Kasumi-1 (cell line): ENCODE results near the gene PRLR.

Source experiments
- DNase-seq, 2 experiments: peaks; one replicate each; lab custom pipeline; 2025; lab: John Stamatoyannopoulos, UW

Gene PRLR

DNA sequence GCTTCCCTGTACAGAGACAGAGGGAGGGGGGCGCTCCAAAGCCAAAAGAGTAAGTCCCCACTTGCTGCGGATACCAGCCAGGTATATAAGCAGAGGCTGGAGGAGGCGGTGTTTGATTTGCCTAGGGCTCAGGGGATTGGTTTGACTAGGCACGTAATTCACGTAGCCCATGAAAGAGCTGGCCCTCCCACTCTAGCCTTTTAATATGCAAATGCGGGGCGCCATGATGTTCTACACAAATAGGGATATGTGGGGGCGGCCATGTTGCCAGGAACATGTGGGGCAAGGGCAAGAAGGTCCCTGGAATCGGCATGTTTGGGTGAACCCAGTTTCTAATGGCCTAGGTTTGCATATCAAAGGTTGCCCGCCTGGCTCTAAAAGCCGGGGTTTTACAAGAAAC lies 3.3 kb upstream of the PRLR start:
- no peak for DNase-seq

DNA sequence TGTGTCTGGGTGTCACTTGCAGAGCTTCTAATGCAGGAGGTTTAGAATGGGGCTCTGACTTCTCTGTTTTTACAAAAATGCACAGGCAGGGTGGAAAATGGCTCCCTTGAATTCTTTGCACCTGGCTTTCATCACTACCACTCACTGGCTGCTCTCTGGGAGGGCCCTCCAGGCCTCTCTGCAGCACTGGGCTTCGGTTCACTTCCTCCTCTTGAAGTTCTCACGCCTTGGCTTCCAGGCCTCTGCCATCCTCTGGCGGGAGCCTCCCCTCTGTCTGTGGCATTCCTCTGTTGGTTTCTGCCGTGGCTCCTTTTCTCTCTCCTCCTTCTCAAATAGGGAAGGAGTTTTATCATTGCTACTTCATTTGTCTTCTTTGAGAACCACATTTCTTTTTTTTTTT lies 2.8 kb upstream of the PRLR start:
- peak in 1 of 2 experiments; percentile 14 for DNase-seq

DNA sequence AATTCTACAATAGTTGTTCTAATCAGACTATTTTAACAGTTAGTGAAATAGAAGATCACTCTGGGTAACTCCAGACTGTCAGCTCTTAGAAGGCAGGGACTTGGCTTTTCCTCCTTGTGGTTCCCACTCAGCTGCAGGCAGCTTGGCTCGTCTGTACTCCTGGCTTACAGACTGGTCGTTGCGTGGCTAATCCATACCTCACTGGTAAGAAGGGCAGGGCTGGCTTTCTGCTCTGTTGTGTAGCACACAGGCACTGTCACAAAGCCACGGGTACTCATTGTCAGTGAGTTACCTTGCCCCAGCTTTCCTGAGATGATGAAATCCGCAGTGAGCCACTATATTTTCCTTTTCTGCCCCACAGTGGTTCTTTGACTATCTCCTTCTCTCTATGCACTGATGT lies 1.8 kb upstream of the PRLR start:
- no peak for DNase-seq

DNA sequence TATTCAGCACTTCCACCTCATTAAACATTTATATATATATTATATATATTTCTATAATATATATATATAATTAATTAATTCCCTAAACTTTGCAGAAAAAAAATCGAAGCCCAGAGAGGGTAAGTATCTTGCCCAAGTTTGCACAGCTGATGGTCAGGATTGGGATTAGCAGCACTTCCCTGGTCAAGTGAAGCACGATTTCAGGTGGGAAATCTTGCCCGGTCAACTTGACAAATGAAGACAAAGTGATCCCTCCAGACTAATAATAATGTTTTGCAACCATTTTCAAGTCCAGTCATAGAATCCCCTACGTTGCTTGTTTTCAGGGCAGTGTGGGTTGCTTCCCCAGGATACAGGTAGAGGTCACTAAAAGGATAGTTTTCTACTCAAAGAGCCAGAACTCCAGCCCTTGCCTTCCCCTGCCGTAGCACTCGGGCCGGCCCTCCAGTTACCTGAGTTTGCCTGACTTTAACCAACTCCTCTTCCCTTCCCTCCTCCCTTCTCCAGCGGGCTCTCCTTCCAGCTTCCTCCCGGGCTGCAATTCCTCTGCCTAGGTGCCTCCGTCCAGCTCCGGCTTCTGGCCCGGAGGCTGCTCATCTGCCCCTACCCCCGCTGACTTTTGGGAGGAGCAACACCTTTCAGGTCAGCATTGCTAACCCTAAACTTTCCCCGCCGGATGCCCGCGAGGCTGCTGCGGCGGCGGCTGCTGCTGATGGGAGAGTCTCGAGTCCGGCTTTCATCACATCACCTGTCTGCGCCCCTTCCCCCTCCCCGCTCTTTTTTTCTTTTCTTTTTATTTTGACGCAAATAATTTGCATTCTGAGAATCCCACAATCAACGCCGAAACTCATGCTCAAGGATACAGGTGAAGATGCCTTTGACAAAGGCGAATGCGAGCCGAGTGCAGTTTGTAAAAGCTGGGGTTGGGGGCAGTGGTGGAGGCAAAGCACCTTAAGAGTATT lies 930 bp downstream of the PRLR start:
- DNase-seq, result peak in 1 of 2 experiments; percentile 31

DNA sequence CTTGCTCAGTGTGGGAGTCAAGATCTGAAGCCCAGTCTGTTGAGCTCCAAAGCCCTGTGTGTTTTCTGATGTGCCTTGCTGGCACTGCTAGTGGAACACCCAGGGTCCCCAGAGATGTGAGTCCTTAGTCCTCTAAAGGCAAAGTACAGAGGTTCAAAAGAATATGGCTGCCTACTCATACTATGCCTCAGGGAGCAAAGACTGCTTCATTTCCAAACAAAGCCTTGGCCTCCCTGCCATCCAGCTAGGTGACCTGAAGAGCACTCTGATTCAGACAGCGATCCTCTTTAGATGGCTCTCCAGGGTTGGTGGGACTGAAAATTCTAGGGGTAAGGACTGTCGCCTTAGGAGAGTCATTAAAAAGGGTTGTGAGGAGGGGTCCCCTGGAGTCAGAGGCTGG lies 2.0 kb downstream of the PRLR start:
- no peak for DNase-seq

DNA sequence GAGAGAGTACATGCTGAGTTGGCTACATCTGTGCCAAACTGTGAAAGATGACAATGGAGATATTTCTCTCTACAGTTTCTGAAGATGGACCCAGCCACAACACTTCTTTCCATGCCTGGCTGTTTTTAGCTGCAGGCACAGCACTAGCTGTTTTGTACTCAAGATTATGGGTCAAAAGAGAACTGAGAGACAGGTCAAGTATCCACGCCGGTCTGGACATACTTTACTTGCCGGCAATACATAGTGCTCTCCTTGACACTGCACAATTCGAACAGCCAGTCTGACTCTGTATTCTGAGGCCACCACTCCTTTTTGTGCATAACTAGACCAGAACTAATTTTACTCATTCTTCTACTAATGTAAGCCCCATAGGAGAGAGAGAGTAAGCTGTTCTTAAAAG lies 2.6 kb downstream of the PRLR start:
- DNase-seq, result no peak

DNA sequence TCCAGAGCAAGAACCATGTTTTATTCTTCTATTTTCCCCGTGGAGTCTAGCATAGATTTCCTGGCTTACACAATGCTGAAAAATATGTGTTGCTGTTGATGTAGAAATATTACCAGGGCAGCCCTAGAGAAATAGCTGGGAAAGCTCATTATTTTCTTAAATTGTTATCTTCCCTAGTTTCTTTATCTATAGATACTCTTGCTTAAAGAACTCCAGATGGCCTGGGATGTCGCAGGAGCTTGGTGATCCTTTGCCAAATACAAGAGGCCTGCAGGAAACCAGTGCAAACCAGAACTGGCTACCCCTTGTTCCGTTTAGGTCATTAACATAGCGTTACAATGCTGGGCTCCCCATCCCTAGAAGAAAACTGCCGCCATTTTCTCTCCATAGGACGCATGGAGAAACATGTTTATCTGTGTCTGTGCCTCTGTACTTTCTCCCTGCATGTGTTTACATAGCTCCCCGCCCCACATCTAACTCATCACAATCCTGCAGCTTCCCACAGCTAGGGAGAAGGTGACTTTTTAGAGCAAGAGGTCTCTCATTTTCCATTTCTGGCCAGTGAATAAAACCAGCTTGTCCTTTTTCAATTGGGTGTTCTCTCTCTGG lies 6.4 kb downstream of the PRLR start:
- no peak for DNase-seq

DNA sequence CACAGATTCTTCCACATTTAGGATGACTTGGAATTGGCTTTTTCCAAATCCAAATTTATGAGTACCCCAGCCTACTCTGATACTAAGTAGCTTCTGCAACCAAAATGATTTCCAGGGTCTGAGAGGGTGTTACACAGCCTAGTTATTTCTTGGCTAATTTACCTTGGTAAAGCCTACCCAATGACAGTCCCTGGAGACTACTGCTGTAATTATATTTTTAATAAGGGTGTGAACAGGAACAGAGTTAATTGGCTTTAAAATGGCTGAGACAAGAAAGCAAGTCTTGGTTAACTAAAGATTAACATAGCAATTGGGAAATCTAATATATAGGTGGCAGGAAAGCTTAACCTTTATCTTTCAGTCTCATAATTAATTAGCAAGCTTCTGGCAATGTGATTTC lies 9.3 kb downstream of the PRLR start:
- no peak for DNase-seq

DNA sequence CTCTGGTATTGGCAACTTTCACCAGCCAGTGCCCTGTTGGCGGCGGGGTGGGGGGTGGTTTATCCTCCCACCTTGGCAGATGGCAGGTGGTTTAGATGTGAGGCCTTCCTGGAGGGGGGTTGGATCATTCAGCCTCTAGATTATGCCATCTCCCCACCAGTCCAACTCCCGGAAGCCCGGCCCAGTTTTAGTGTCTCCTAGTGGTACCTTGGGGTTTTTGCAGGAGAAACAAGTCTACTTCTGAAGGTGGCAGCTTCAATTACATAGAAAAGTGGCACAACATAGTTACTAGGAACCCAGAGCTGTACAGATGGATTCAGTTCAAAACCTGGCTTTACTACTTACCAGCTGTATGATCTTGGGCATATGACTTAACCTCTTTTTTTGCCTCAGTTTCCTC lies 11.3 kb downstream of the PRLR start:
- DNase-seq, result no peak

DNA sequence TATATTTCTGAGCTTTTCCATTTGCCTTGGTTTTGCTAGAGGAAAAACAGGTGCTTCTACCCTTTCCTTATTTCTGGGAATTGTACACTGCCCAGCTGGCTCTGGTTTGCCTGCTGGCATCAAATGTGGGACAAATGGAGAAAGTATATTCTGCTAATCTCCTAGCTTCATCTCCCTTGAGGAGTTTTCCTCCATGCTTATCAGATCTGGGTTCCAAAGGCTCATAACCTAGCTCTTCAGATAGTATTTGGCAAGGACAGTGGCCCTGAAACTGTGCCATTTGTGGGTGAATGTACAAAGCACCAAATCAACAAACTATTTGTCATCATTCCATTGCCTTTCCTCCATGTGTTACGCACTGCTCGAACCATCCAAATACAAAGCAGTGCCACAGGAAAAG lies 16.2 kb downstream of the PRLR start:
- DNase-seq, result no peak

DNA sequence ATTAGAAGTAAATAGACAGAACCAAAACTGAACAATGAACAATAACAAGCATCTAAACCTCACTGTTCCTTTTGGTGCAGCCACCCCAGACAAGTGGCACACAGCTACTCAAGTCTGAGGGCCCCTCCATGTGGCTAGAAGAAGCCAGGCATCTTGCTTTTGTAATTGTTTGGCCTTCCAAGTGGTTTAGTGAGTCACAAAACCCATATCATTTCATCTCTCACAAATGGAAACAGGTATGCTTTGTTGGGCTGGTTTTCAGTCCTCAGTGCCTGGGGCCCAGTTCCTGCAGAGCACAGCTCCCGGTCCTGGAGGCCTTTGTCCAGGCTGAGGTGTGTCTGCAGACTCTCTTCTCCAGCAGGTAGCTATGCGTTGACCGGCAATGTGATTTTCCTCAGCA lies 16.7 kb downstream of the PRLR start:
- no peak for DNase-seq

DNA sequence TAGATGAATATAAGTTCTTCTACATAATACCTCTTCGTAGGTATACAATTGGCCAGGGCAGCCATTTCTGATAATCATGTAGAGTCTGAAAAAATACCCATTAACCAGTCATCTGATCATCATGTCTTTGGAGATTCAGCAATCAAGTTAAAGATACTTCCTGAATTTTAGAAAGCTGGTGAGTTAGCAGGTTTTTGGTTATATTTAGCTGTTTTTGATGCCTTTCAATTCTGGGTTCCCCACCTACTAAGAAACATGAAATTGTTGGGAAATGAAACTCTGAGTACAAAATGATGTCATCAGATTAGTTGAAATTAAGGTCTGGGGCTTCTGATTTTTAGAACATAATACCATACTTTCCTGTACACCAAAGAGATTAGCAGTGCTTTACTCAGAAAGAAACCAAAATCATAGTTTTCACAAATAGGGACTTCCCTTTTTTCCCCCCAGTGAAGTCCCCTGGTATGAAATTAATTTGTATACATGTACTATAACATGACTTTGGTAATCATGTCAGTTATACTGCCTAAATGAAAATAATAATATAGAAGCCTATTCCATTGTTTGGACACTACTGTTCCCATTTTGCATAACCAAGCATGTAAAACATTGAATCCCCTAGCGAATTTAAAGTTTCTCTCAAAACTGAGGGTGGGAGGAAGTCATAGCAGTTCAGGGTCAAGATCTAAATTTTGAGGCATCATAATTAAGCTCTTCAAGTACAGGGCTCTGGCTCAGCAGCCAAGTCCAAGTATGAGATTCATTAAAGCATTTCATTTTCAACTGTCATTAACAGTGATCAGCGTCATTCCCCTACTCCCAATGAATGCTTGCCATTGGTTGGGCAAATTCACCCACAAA lies 17.9 kb downstream of the PRLR start:
- DNase-seq, result no peak

DNA sequence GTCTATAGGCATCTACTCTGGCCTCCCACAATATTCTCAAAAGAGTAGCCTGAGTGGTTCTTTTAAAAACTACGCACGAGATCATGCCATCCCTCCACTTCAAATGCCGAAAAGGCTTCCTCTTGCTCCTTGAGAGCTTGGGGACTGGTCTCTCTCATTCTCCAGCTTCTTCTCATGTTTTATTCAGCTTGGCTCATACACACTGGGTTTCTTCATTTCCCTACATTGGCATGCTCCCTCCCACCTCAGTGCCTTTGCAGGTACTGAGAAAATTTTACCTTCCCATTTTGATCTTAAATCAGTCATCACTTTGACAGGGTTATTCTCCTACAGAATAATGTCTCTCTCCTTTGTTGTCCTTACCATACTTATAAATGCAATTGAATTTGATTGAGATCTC lies 20.4 kb downstream of the PRLR start:
- no peak for DNase-seq

DNA sequence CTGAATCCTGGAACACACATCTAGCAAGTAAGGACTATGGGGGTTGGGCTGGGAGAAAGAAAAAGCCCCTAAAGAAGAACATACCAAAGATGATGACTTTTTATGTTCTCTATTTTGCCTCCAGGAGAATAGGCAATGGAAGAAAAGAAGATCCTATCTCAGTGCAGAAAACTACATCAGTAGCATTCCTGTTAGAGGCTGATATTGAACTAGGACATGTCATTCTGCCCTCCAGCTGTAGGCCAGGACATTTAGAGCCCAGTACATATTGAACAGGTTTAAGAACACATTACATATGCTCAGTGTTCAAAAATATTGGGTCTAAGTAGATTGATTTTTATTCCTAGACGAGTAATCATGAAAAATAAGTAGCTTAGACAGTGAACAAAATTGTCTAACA lies 24.7 kb downstream of the PRLR start:
- no peak for DNase-seq

DNA sequence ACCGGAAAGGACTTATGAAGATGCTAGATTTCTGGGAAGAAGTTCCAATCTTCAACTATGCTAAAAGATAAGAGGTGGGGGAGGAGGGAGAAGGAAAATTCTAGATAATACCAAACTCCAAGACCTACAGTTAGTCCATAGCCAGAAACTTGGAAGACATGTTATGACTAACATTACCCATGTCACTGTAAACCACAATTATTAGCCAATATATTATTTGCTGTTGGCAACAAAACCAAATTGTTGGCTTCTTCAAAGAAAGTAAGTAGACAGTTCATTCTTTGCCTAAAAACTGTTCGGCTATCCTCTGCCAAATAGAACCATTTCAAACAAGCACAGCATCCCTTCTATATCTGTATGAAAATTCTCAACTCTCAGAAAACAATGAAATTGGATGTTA lies 25.1 kb downstream of the PRLR start:
- DNase-seq, result no peak

DNA sequence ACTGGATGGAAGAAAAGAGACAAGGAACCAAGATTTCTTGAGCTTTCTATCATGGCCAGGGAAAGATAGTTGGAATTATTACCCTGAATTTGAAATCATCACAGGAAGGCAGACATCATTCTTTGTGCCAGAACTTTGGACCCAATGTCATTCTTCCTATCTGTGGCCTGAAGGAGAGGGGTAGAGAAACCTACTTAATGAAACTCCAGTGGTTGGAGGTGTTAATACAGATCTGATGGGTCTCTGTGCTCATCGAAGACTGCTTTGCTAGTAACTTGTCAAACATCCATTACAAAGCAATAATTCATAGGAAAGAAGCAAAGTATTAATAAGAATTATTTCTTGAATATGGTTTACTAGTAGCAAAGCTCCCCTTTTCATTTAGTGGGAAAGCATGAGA lies 26.9 kb downstream of the PRLR start:
- no peak for DNase-seq

DNA sequence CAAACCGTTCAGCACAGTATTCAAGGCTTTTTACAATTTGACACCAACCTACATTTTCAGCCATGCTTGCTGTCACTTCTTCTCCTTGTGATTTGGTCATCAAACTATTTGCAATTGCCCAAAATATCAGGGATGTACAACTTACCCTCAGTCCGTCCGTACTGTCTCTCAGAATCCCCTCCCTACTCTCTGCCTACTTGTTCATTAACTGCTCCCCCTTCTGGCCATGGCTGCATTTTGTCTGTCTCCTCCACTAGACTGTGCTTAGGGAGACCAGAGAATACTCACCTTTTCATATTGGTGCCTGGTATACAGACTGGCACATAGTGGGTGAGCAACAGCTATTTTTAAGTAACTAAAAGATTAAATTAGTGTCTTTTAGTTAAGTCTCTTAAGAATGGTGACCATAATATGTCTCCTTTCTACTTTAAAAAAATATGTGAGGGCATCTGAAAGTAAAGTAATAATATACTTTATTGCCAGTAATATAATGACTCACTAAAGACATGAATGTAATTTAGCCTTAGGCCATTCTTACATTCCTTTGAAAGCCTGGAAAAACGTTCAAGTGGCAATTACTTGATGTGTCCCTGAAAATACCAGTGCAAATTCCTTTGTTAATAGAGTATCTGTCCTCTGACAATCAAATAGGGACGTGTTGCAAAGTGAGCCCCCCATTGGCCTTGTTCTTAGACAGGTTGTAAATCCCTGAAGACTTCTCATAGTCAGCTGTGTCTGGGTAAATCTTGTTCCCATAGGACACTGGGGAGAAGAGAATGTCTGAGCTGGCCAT lies 27.8 kb downstream of the PRLR start:
- peak; percentile 57 to 84 for DNase-seq

DNA sequence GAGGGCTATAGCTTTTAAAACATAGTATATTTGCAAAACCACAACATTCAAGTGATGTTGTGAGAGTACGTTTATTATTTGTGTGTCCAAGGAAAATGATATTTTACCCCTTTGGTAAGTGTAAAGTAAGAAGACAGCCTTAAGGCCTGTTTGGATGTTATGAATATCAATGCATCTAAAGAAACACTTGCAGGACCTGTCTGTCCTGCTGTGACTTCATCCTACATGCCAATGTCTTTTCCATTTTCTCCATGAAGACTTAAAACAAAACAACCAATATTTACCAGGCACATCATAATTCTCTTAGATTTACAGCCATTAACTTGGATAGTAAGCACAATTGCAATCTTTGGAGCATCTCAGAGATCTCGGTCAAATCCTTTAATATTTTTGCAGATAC lies 29.0 kb downstream of the PRLR start:
- no peak for DNase-seq

DNA sequence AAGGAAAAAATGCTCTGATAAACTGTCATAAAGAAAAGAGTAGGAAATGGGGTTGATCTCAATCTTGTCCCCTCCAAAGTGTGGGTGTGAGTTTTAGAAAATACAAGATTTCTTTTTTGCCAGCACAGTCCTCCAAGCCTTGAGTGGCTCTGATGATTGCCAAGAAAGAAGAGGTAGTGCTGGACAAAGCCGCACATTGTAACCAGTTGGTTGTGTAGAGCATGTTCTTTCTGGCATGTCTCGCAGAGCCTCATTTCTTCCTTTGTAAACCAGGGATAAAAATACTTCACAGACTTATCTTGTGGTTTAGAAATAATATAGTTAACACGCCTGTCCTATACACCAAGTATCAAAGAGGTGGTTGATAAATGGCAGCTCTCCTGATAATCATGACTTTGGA lies 30.4 kb downstream of the PRLR start:
- no peak for DNase-seq

DNA sequence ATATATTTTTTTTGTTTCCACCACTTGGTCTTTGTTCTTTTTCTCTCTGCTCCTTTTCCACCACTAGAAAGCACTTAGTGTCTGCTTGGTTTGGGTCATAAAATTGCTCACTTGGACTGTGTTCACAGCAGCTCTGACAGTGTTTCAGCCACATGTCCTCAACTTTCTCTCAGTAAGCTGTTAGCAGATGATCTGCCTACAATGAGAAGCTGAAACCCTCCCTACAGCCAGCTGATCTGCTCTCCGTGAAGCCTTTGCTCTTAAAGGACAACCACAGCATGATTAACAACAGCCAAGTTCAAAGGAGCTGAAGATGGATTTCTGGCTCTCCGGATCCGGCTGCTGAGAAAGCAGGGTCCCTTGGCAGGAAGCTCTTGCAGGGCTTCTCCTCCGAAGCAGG lies 31.6 kb downstream of the PRLR start:
- DNase-seq, result no peak

DNA sequence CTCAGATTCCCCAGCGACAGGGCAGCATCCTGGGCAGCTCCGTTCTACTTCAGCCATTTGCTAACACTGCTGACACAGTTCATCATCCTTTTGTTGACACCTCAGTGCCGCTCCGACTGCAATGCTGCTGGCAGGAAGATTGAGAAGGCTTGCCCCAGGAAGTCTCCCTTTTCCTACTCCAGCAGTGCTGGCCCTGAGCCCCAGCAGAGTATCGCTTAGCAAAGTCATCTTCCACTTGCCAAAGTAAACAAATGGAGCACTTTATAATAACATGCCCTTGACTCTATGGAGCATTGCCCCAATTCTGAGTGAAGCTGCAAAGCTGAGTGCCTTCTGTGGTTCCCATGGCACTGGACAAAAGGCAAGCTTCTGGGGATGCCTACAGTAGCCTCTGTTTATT lies 32.2 kb downstream of the PRLR start:
- DNase-seq, result no peak

DNA sequence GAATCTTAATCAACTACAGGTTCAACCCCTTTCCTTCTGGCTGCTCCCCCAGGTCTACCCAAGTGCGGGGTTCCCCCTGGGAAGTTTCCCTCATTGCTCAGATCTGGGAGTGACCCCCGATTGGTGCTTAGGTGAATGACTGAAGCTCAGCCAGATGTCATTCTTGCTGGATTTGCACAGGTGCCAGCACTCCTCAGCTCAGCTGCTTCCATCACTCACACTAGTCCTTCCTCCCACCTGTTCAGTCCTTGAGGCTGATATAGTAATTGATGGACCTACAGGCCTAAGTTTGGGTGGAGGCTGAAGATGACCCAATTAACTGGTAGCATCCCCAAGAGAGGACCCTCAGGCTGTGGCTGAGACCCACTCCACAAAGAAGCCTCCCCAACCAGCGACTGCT lies 32.9 kb downstream of the PRLR start:
- no peak for DNase-seq
